Superior temporal gyrus (tissue), 1 donor: ENCODE results near the gene TMEM51.

Source experiments
- DNase-seq: peaks from one replicate; pipeline ENCODE4 v3.0.0-alpha.2; 2016; ENCODE audit errors: extremely low spot score

The TMEM51 gene

GRCh38 chr1:15153184-15153841 is at the start of gene TMEM51:
Gene TMEM51, plus strand, starts transcription at chr1:15153747. Its CDS starts 61,341 bp downstream, at chr1:15215088.
- DNase-seq: no peak

GRCh38 chr1:15103906-15104305 is 49.6 kb upstream of the TMEM51 start:
- no peak for DNase-seq

GRCh38 chr1:15104768-15105167 is 48.8 kb upstream of the TMEM51 start:
- no peak for DNase-seq

- no peak for DNase-seq
Observed at GRCh38 chr1:15106608-15107007, 46.9 kb upstream of the TMEM51 start.

- DNase-seq: no peak
Observed at GRCh38 chr1:15107058-15107687, 46.4 kb upstream of the TMEM51 start.

- DNase-seq: no peak
Observed at GRCh38 chr1:15107911-15108310, 45.6 kb upstream of the TMEM51 start.

- no peak for DNase-seq
Observed at GRCh38 chr1:15110128-15110866, 43.2 kb upstream of the TMEM51 start.

GRCh38 chr1:15110867-15111230 is 42.7 kb upstream of the TMEM51 start:
- DNase-seq: no peak

GRCh38 chr1:15113146-15113545 is 40.4 kb upstream of the TMEM51 start:
- no peak for DNase-seq

- DNase-seq: no peak
Observed at GRCh38 chr1:15114884-15115283, 38.7 kb upstream of the TMEM51 start.

- no peak for DNase-seq
Observed at GRCh38 chr1:15115542-15116330, 37.8 kb upstream of the TMEM51 start.

GRCh38 chr1:15116966-15117365 is 36.6 kb upstream of the TMEM51 start:
- no peak for DNase-seq

GRCh38 chr1:15117671-15118325 is 35.7 kb upstream of the TMEM51 start:
- no peak for DNase-seq

GRCh38 chr1:15118579-15118978 is 35.0 kb upstream of the TMEM51 start:
- no peak for DNase-seq

GRCh38 chr1:15120251-15120945 is 33.1 kb upstream of the TMEM51 start:
- no peak for DNase-seq

- DNase-seq: no peak
Observed at GRCh38 chr1:15122331-15122730, 31.2 kb upstream of the TMEM51 start.

- no peak for DNase-seq
Observed at GRCh38 chr1:15123270-15123669, 30.3 kb upstream of the TMEM51 start.

GRCh38 chr1:15123925-15124324 is 29.6 kb upstream of the TMEM51 start:
- DNase-seq: no peak

- no peak for DNase-seq
Observed at GRCh38 chr1:15124362-15125100, 29.0 kb upstream of the TMEM51 start.

- no peak for DNase-seq
Observed at GRCh38 chr1:15125101-15125745, 28.3 kb upstream of the TMEM51 start.
